Left ventricle myocardium inferior (tissue), 1 donor: ENCODE measurements around the gene SLC2A5. TPM values are rescaled to one million over a fixed set of nuclear protein-coding genes. Genes with fewer than 3 reads are reported as not detected.

Experiments used
- DNase-seq: peaks from one replicate; pipeline ENCODE4 v3.0.0-alpha.2; 2020
- H3K27ac ChIP-seq: fragments of 200-600 bp; replicated peaks from 2 replicates; pipeline ENCODE4 v1.8.0; 2021
- H3K27me3 ChIP-seq: fragments of 200-600 bp; 2 replicates; pipeline ENCODE4 v1.8.0; 2021; ENCODE audit warnings: low read depth
- H3K36me3 ChIP-seq: fragments of 200-600 bp; 2 replicates; pipeline ENCODE4 v1.8.0; 2021
- H3K4me1 ChIP-seq: fragments of 200-600 bp; 2 replicates; pipeline ENCODE4 v1.8.0; 2021
- H3K4me3 ChIP-seq: fragments of 200-600 bp; 2 replicates; pipeline ENCODE4 v1.8.0; 2021; ENCODE audit warnings: mild to moderate bottlenecking, moderate library complexity
- H3K9me3 ChIP-seq: fragments of 200-600 bp; replicated peaks from 2 replicates; pipeline ENCODE4 v1.8.0; 2021
- CTCF ChIP-seq: fragments of 200-600 bp; IDR thresholded peaks from 2 replicates; pipeline ENCODE4 v1.8.0; 2021; ENCODE audit warnings: antibody characterized with exemption, mild to moderate bottlenecking, borderline replicate concordance
- intact Hi-C: fragments of 100-400 bp; cut with micrococcal nuclease; formaldehyde crosslinking; loops from one replicate; pipeline ENCODE4 v1.11.0; 2022
- total RNA-seq: library from RNA; stranded (reverse); fragmentation: NEBNext Ultra II Directional; extraction: Animal tissue kit (Norgen Biotek cat#: 25700); gene quantifications from one replicate; pipeline ENCODE4 v1.2.1, GENCODE V29; 2021
- donor health status: DM: no; HTN: yes; CAD: no; lungs with severe emphysema.

SLC2A5 gene
- total RNA-seq, 1 donor from 2014 or later: 4.2 TPM

- DNase-seq: no peak
- H3K4me1 ChIP-seq: no peaks in the 10 kb centered on the region
- intact Hi-C loops: no loop called here
These were observed 30.3 kb downstream of the SLC2A5 start for GRCh38 chr1:9038881-9039760.

GRCh38 chr1:9038338-9038650 lies 31.1 kb downstream of the SLC2A5 start:
- Histone ChIP-seq H3K4me3 (no peak overlapping the region), H3K9me3 (peaks cover 13% of the 10 kb centered on the region), H3K36me3 (no peaks in the 10 kb centered on the region), H3K27ac (no peak overlapping the region), H3K27me3 (peaks cover 18% of the 10 kb centered on the region), H3K4me1 (no peaks in the 10 kb centered on the region)
- no peak for TF ChIP-seq CTCF
- intact Hi-C loops: no loop called here
- DNase-seq: no peak

More at GRCh38 chr1:9038881-9039760, 30.3 kb downstream of the SLC2A5 start:
- H3K4me3 ChIP-seq: peak overlapping the region; percentile 41
- H3K36me3 ChIP-seq: no peaks in the 10 kb centered on the region
- H3K9me3 ChIP-seq: peaks cover 13% of the 10 kb centered on the region
- peaks cover 18% of the 10 kb centered on the region for H3K27me3 ChIP-seq
- TF ChIP-seq CTCF: no peak
- H3K27ac ChIP-seq: no peak overlapping the region

- Histone ChIP-seq H3K4me1 (no peaks in the 10 kb centered on the region), H3K9me3 (peaks cover 13% of the 10 kb centered on the region), H3K27ac (no peak overlapping the region), H3K36me3 (no peaks in the 10 kb centered on the region), H3K27me3 (peaks cover 18% of the 10 kb centered on the region), H3K4me3 (no peak overlapping the region)
- no peak for DNase-seq
- intact Hi-C loops: no loop called here
- TF ChIP-seq CTCF: no peak
These were observed 31.7 kb downstream of the SLC2A5 start for GRCh38 chr1:9037476-9038337.

- no peak for TF ChIP-seq CTCF
- intact Hi-C loops: no loop called here
- Histone ChIP-seq H3K9me3 (peaks cover 25% of the 10 kb centered on the region), H3K4me3 (no peak overlapping the region), H3K27ac (no peak overlapping the region), H3K4me1 (peaks cover 14% of the 10 kb centered on the region), H3K36me3 (no peaks in the 10 kb centered on the region), H3K27me3 (peaks cover 16% of the 10 kb centered on the region)
- no peak for DNase-seq
These were observed 34.2 kb downstream of the SLC2A5 start for GRCh38 chr1:9035226-9035625.

GRCh38 chr1:9033363-9033762 lies 36.1 kb downstream of the SLC2A5 start:
- intact Hi-C loops: no loop called here
- Histone ChIP-seq H3K27ac (no peak overlapping the region), H3K4me3 (no peak overlapping the region), H3K9me3 (peaks cover 32% of the 10 kb centered on the region), H3K27me3 (no peaks in the 10 kb centered on the region), H3K4me1 (peaks cover 21% of the 10 kb centered on the region), H3K36me3 (no peaks in the 10 kb centered on the region)
- DNase-seq: no peak
- TF ChIP-seq CTCF: no peak
